ENCODE data around the gene IQGAP2.

IQGAP2 gene

DNA sequence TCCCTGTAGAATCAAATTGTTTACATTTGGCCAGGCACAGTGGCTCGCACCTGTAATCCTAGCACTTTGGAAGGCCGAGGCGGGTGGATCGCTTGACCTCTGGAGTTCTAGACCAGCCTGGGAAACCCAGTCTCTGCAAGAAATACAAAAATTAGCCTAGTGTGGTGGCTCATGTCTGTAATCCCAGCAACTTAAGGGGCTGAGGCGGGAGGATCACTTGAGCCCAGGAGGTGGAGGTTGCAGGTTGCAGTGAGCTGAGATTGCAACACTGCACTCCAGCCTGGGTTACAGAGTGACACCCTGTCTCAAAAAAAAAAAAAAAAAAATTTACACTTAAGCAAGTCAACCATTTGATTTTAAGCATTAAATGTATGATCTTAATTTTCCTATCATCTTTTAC lies 17.5 kb upstream of the IQGAP2 start:
- FAIRE-seq = no peak

DNA sequence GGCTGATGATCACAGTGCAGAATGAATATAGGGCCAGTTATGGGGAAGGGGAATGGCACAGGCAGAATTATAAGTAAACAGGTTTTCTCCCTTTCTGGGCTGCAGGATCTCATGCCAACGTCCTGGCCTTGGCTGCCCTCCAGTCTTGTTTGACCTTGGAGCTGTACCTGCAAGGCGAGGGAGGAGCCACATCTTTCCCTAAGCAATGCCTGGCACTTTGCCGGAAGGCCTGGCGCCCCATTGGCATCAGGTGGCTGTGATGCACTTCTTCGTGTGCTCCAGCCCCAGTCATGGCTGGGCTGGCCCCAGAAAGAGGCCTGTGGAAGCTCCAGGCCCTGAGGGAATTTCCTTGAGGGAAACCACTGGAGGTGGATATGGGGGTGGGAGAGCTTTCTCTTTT lies 16.7 kb upstream of the IQGAP2 start:
- FAIRE-seq = no peak

DNA sequence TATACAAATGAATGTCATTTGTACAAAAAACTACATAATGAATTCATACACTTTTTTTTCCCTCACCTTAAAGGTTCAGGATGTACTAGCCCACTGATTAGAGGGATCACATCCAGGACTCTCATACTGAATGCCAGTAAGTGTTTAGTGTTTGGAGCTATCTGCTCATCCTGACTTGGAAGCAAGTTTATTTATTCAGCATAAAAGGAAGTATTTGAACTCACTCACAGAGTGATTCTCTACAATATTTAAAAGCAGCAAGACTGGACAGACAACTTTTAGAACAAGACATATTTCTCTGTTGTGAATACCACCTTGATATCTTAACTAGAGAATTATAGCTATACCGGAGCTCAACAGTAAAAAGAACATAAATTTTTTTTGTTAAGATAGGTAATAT lies 14.8 kb upstream of the IQGAP2 start:
- FAIRE-seq = no peak

DNA sequence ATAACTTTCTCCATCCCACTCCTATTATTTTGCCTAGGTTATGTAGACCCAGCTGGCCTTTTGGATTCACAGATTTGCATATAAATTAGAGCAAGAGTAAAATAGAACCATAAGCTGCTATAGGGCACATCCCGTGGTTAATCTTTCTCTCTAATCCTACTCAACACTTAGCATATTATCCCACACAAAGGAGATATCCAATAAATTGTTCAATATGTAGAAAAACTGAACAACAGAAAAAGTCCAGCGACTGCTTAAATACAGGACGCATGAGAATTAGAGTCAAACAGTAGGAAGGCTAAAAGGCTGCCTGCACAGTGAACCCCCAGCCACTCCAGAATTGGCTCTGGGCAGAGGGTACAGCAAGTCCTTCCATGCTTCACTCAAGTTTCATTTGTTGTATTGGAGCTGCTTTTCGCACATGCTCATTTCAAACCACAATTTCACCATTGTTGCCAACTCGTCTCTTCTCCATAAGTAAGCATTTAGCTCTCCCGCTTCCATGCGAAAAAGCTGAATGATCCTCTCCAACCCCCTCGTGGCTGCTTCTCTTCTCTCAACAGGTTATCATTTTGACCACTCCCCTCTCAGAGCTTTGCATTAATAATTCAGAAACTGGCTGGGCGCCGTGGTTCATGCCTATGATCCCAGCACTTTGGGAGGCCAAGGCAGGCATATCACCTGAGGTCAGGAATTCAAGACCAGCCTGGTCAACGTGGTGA lies 14.1 kb upstream of the IQGAP2 start:
- FAIRE-seq = no peak

DNA sequence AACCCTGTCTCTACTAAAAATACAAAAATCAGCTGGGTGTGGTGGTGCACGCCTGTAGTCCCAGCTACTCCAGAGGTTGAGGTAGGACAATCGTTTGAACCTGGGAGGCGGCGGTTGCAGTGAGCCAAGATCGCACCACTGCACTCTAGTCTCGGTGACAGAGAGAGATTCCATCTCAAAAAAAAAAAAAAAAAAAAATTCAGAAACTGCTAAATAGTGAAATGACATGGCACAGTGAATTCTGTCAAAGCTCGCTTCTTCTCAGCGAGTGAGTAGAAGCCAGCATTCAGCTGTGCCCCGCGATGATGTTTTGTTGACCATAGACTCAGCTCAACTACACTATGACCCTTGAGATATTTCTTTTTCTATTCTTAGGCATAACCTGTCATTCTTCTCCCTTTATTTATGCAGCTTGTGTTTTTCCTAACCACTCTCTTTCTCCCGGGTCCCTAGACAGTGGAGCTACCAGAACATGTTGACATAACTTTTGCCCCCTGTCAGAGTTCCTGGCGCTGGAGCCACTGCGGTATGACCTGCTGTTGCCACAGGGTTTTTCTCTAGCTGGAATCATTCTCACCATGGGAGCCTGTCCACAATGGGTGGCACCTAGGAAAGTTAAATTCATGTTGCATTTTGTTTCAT lies 13.5 kb upstream of the IQGAP2 start:
- FAIRE-seq = no peak

DNA sequence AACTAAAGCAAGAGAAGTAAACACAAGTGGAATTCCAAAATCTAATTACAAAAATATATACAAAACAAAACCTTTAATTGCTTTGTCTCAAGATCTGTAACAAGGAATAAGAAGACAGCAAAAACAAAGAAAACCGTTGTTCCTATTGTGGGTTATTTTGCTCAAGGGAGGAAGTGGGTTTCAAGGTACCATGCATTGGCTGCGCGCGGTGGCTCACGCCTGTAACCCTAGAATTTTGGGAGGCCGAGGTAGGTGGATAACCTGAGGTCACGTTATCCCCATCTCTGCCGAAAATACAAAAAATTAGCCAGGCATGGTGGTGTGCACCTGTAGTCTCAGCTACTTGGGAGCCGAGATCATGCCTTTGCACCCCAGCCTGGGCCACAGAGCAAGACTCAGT lies 12.1 kb upstream of the IQGAP2 start:
- FAIRE-seq = no peak

DNA sequence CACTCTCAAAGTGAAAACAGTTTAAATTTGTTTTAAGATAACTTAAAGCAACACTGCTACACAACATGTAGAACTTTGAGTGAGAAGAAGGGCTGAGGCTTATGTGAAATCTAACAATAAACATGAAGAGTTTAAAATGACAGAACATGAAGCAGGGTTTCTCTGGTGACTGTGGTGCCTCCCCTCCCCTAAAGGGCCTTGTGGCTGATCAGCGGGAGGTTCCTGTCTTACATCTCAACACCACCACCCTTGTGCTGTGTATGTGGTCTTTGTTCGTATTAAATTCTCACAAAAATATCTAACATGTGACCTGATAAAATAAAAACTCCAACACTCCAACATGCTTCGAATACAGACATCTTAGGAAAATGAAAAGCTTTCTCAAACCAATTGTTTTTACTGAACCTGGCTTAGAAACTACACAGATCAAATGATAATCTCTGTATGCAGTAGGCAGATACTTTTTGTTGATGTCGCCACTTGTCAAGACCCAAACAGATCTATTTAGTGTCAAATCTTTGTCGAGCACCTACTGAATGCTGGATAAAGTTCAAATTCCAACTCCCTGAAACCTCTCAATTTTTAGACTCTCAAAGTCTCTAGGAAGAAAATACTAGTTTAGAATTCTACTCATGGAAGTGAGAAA lies 9.9 kb upstream of the IQGAP2 start:
- no peak for FAIRE-seq

DNA sequence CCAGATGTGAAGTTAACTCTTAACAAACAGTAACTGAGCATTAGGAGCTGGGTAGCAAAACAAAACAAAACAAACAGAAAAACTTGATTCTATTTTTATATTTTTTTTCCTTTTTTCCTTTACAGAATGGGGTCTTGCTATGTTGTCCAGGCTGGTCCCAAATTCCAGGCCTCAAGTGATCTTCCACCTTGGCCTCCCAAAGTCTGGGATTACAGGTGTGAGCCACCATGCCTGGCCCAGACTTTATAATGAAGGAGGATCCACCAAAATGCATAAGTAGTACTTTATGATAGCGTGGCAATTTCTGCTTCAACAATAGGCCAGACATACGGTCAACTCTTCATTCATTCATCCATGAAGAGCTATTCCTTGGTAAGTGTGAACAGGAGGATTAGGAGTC lies 5.9 kb upstream of the IQGAP2 start:
- FAIRE-seq = no peak

DNA sequence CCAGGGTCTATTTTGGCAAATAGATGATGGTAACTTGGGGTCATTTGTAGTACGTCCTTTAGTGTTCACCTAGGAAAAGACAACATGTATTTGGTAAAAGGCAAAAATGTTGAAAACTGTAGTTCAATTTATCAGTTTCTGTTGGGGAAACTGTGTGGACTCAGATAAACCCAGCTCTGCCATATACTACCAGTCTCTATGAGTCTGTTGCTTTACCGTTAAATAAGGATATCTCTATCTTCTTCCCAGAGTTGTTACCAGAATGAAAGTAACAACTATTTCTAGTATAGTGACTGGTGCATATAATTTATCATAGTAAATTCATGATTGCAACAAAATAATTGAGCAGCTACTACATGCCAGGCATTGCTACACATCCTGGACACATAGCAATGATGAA lies 3.8 kb upstream of the IQGAP2 start:
- no peak for FAIRE-seq

DNA sequence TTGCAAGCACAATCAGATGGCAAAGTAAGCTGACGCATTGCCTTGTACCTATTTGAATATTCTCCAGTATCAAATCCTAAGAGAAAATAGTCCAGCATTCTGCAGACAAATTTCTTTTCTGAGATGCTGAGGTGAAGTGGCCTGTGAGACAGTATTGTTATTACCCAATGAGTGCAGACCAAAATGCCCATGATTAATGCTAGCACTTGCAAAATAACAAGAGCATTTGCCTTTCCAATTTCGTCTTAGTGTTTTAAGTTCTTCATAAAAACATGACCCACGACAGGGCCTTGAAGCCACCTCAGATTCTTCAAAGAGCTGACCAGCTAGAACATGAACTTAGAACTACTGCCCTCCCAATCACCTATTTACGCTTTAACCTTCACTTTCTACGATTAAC lies 2.6 kb upstream of the IQGAP2 start:
- FAIRE-seq = no peak

DNA sequence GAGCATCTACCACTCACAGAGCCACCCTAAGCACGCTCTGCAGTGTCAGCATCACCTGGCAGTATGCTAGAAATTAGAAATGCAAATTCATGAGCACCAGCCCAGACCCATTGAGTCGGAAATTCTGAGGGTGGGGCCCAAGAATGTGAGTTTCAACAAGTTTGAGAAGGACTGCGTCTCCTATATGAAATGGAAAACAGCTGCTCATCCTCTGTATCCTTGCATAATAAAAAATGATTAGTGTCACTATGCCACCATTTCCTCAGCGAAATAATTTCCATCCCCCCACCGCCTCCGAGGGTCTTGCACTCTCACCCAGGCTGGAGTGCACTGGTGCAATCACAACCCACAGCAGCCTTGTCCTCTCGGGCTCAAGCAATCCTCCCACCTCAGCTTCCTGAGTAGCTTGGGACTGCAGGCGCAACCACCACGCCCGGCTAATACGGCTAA lies 1.3 kb upstream of the IQGAP2 start:
- FAIRE-seq = no peak

DNA sequence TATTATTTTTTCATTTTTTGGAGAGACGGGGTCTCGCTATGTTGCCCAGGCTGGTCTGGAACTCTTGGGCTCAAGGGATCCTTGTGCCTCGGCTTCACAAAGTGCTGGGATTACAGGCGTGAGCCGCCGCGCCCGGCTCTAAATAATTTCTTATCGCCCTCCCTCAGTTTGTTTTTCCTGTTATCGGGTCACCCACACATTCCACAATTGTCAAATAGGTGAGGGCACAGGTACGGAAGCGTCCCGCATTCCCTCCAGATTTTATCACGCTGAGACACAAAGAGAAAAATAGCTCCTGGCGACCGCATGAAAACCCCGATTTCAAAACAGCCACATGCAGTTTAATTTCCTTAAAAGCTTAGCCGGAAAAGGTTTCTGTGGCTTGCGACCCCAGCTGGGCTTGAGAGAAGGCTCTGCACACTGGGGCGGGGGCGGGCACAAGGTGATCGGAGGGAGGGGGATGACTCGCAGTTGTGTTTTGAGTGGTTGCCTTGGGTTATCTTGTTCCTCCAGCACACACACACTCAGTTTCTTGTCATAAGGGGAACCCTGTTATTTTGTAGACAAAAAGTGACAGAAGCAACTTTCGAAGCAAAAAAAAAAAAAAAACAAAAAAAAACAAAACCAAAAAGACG lies 717 bp upstream of the IQGAP2 start:
- FAIRE-seq = no peak

DNA sequence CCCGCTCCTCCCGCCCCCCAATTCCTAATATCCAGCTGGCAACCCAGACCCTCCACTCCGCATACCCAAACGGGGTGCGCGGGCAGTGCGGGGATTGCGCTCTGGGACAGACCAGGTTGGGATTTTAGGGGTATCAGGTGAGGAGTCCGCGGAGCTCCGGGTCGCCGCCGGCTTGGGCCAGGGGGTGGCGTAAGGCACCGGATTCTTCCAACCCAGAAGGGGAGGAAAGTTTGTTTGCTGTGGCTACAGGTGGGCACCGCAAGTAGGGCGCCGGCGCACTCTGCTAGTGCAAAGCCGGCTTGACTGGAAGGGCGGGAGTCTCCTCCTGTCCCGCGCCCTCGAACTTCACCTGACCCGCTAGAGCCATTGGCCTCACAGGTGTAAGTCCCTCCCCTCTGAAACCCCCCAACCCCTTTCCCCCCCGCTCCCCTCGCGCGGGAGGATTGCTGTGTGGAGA lies 709 bp downstream of the IQGAP2 start:
- no peak for FAIRE-seq

DNA sequence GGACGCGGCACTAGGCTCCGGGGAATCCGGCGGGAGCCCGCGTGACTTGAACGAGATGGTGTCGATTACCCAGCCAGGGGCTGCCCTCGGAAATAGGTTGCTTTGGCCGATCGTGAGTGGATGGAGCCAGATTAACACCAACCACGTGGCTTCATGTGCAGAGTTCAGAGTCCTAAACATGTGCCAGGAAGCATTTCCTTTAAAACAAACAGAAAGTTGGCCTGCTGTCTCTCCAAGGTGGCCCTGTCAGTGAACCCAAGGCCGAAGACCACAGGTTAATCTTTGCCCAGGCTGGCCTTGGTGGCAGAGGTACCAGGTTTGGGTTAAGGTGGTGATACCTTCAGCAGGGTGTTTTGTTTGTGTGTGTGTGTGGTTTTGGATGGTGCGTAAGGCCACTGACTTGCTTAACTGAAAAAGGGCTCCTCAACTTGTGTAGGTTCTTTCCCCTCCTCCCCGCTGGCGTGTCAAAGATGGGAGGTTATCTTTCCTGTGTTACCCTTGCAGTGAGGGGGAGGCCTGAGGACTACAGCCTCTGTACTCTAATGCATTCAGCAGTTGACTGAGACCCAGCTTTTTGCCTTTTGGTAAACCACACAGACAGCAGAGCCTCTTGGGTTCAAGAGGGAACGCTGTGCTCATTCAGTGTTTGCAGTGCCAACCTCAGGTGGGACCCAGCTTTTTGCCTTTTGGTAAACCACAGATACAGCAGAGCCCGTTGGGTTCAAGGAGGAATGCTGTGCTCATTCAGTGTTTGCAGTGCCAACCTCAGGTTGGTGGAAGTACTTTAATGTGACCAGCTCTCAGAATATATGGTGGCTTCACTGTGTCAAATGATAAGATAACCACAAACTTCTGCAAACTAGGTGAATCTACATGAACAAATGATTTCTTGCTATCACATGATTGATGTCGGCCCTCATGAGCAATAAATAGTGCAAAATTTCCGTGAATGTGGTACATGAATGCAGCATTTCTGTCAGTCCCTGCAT lies 1.4 kb downstream of the IQGAP2 start:
- no peak for FAIRE-seq

DNA sequence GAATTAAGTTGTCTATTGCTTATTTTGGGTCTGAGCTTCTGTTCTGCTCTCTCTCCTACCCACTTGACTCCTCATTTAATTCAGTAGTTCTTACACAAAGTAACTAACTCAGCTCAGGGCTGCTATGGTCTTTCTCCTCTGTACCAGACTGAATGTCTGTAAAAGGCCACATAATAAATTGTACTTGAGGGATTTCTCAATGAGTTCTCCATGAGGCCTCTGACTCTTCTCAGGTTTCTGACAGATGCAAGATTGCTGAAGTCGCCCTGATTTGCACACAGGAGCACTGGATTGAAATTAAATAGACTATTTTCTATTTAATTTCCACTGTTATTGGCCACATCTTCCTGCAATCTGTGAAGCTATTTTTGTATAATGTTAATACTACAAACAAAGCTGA lies 2.9 kb downstream of the IQGAP2 start:
- no peak for FAIRE-seq

DNA sequence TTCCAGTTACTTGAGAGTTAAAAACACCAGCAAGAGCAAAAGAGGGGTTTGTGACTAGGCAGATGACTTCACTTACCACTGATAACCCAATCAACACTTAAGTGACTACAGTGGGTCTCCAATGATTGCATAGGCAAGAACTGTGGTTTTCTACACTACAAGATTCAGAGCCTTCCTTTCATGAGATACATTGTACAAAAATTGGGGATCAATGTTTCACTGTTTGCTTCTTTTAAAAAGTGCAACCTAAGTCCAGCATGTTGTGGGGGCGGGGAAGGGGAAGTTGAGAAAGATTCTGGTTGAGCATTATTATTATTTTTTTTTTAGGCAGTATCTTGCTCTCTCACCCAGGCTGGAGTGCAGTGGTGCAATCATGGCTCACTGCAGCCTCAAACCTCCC lies 3.6 kb downstream of the IQGAP2 start:
- no peak for FAIRE-seq

DNA sequence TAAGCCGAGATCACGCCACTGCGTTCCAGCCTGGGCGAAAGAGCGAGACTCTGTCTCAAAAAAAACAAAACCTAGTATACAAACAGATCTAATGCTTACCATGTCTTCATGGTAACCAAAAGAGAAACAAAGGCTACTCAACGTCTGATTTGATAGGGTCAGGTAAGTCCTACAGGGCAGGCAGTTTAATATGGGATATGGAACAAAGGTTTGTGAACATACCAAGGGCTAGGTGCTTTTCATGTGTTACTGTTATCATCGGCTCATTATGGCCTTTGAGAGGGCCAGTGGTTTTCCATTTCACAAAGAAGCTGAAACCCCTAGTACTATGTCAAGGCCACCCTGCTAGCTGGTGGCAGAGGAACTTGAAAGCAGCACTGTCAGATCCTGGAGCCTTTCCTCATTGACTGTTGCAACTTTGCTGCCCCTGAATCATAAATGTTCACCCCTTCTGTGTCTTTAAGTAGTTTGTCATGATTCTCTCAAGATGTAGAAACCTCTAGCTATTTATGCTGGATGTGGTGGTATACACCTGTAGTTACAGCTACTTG lies 5.1 kb downstream of the IQGAP2 start:
- FAIRE-seq = no peak

DNA sequence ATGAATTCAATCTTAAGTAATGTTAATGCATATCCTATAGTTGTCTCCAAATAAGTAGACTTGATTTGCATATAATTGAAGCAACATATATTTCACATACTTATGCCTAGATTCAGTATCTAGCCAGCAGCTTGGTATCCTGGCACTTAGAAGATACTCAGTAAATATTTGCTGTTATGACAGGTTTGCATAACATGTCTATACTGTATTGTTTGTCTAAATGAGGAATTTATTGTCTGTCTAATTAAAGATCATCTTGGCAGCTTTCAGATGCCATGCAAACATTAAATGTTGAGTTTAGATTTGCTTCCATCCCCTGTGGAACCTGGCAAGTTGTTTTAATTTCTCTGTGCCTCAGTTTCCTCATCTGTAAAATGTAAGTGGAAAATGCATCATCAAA lies 9.4 kb downstream of the IQGAP2 start:
- FAIRE-seq = no peak

DNA sequence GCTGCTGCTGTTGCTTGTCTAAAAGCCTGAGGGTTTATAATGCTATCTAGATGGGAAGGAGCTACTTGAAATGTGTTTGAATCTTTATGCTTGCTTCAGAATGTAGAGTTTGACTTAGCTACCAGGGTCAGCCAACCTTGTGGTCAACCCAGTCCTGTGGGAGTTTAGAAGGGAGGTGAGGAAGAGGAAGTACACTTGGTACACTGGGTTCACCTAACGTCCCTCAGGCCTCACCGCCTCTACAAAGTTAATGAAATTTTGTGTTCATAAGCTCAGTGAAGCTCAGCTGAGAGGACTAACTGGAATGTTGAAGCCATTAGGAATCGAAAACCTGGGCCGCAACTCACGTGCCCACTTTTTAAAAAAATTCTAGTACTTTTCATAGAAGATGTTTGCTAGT lies 10.7 kb downstream of the IQGAP2 start:
- no peak for FAIRE-seq

DNA sequence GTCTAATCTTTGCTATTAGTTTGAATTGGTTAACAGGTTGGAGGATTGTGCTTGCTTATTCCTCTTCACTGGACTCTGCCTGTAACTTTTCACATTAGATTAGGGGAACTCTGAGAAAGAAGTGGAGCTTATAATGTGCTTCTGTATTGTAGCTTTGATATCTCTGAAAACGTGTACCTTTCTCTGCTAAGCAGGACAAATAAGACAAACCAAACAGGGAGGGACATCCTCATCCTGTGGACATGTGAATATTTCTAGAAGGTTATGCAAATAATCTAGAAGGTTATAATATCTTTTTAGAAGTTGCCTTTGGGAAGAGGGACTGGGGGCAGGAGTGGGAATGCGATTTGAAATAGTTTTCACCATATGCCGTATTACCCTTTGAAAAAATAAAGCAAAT lies 11.7 kb downstream of the IQGAP2 start:
- FAIRE-seq = no peak

DNA sequence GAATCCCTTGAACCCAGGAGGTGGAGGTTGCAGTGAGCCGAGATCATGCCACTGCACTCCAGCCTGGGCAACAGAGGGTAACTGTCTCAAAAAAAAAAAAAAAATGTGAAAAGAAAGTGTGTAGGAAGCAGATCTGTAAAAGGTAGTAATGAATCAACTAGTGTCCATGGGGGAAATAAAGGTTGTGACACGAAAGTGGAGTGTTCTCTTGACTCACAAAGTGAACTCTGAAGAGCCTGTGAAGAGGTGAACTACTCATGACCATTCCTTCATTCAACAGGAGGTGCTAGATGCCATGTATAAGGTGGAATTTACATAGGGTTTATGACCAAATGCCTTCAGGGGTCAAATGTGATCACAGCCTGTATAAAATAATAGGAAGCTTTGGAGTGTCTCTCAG lies 12.8 kb downstream of the IQGAP2 start:
- no peak for FAIRE-seq

DNA sequence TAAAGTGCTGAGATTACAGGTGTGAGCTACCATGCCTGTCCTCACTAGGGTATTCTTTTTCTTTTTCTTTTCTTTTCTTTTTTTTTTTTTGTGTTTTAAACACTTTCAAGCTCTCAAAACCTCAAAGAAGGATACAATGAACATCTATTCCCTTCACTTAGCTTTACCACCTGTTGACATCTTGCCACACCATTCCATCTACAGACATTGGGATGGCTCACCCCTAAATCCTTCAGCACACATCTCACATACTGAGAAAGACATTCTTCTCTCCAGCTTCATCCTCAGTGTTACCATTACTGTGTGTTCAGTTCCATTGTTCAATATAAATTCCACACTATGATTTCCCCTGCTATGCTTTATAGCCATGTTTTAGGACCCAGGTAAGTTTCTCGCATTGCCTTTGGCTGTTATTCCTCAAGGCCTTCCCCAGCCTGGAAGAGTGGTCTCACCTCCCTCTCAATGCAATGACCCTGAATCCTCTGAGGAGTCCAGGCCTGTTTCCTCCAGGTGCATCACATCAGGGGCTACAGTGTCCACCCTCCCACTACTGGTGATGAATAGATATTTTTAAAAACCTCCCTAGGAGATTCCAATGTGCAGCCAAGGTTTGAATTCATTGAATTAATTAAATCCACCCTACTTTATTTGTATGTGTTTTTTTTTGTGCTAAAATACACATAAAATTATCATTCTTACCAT lies 16.7 kb downstream of the IQGAP2 start:
- no peak for FAIRE-seq

Data from islet of Langerhans (tissue), 1 donor.